H9 (cell line): Measurements from ENCODE around the gene CERS6. TPM values are rescaled to one million over a fixed set of nuclear protein-coding genes. Genes with fewer than 3 reads are reported as not detected.
"Not testable (repeated sequence)": the region's sequence is repeated elsewhere in the genome, so short reads cannot be mapped to it uniquely, and the experiment has no call there.

Experiments used
- DNase-seq: peaks from one replicate; pipeline ENCODE4 v3.0.0-alpha.2; 2017
- H2AFZ ChIP-seq: one replicate; pipeline ENCODE4 v1.6.1; 2013; ENCODE audit warnings: mild to moderate bottlenecking, low read length, control low read depth, moderate library complexity
- H2AK5ac ChIP-seq: 2 replicates; pipeline ENCODE4 v1.6.1; 2013; ENCODE audit warnings: low read length, control low read depth, mixed read lengths; ENCODE audit not compliant: insufficient read length
- H2BK120ac ChIP-seq: one replicate; pipeline ENCODE4 v1.6.1; 2013; ENCODE audit warnings: low read depth, mild to moderate bottlenecking, low read length, control low read depth, inconsistent platforms; ENCODE audit not compliant: poor library complexity, severe bottlenecking
- H2BK12ac ChIP-seq: 2 replicates; pipeline ENCODE4 v1.6.1; 2013; ENCODE audit warnings: low read length, control low read depth, mixed read lengths, low read depth; ENCODE audit not compliant: insufficient read length
- H2BK15ac ChIP-seq: 2 replicates; pipeline ENCODE4 v1.6.1; 2013; ENCODE audit warnings: low read depth, low read length, control low read depth
- H2BK20ac ChIP-seq: one replicate; pipeline ENCODE4 v1.6.1; 2013; ENCODE audit warnings: low read depth, mild to moderate bottlenecking, low read length, control low read depth, inconsistent platforms; ENCODE audit not compliant: poor library complexity, severe bottlenecking
- H2BK5ac ChIP-seq: 2 replicates; pipeline ENCODE4 v1.6.1; 2013; ENCODE audit warnings: low read length, control low read depth, mixed read lengths; ENCODE audit not compliant: insufficient read length
- H3K14ac ChIP-seq: 2 replicates; pipeline ENCODE4 v1.6.1; 2013; ENCODE audit warnings: low read length, control low read depth; ENCODE audit not compliant: insufficient read depth
- H3K18ac ChIP-seq: 2 replicates; pipeline ENCODE4 v1.6.1; 2013; ENCODE audit warnings: low read depth, mild to moderate bottlenecking, mixed read lengths, low read length, control low read depth; ENCODE audit not compliant: insufficient read length
- H3K23ac ChIP-seq: 2 replicates; pipeline ENCODE4 v1.6.1; 2013; ENCODE audit warnings: low read length, control low read depth, mixed read lengths, low read depth; ENCODE audit not compliant: insufficient read length
- H3K23me2 ChIP-seq: 2 replicates; pipeline ENCODE4 v1.6.1; 2013; ENCODE audit warnings: low read depth, mild to moderate bottlenecking, mixed read lengths, low read length, control low read depth; ENCODE audit not compliant: insufficient read length, poor library complexity, severe bottlenecking
- H3K27ac ChIP-seq: 2 replicates; pipeline ENCODE4 v1.5.1; 2013; ENCODE audit warnings: low read length, control low read depth, mixed read lengths, low read depth; ENCODE audit not compliant: insufficient read length
- H3K27me3 ChIP-seq: 2 replicates; pipeline ENCODE4 v1.6.1; 2013; ENCODE audit warnings: low read length, control low read depth, inconsistent platforms; ENCODE audit not compliant: insufficient read depth
- H3K4ac ChIP-seq: 2 replicates; pipeline ENCODE4 v1.6.1; 2013; ENCODE audit warnings: low read depth, mild to moderate bottlenecking, control low read depth, inconsistent platforms, low read length, moderate library complexity
- H3K4me1 ChIP-seq: 2 replicates; pipeline ENCODE4 v1.6.1; 2013; ENCODE audit warnings: low read length, control low read depth, inconsistent platforms; ENCODE audit not compliant: insufficient read depth
- H3K4me2 ChIP-seq: 2 replicates; pipeline ENCODE4 v1.6.1; 2013; ENCODE audit warnings: low read length, control low read depth, mixed read lengths; ENCODE audit not compliant: insufficient read length, insufficient read depth
- H3K56ac ChIP-seq: 2 replicates; pipeline ENCODE4 v1.6.1; 2013; ENCODE audit warnings: low read depth, mild to moderate bottlenecking, mixed read lengths, low read length, control low read depth; ENCODE audit not compliant: insufficient read length
- H3K79me1 ChIP-seq: 2 replicates; pipeline ENCODE4 v1.6.1; 2013; ENCODE audit warnings: low read depth, mild to moderate bottlenecking, moderate library complexity, low read length, control low read depth, inconsistent platforms; ENCODE audit not compliant: insufficient read depth, poor library complexity, severe bottlenecking
- H3K79me2 ChIP-seq: 2 replicates; pipeline ENCODE4 v1.6.1; 2013; ENCODE audit warnings: low read length, control low read depth, inconsistent platforms; ENCODE audit not compliant: insufficient read depth
- H3K9ac ChIP-seq: 2 replicates; pipeline ENCODE4 v1.6.1; 2013; ENCODE audit warnings: low read length, control low read depth, mixed read lengths; ENCODE audit not compliant: insufficient read length; ENCODE audit errors: extremely low read depth
- H3K9me3 ChIP-seq: one replicate; pipeline ENCODE4 v1.6.1; 2013; ENCODE audit warnings: low read depth, low read length, inconsistent platforms; ENCODE audit not compliant: control insufficient read depth
- H3T11ph ChIP-seq: one replicate; pipeline ENCODE4 v1.6.1; 2013; ENCODE audit warnings: mild to moderate bottlenecking, low read length, control low read depth, inconsistent platforms
- H4K20me1 ChIP-seq: one replicate; pipeline ENCODE4 v1.6.1; 2013; ENCODE audit not compliant: control insufficient read depth, insufficient read length, insufficient read depth
- H4K5ac ChIP-seq: 2 replicates; pipeline ENCODE4 v1.6.1; 2013; ENCODE audit warnings: low read depth, mild to moderate bottlenecking, mixed read lengths, low read length, control low read depth; ENCODE audit not compliant: insufficient read length
- H4K8ac ChIP-seq: replicated peaks from 2 replicates; pipeline ENCODE4 v1.6.1; 2013; ENCODE audit warnings: low read length, control low read depth, mixed read lengths, low read depth; ENCODE audit not compliant: insufficient read length
- H4K91ac ChIP-seq: 2 replicates; pipeline ENCODE4 v1.6.1; 2013; ENCODE audit warnings: low read depth, mild to moderate bottlenecking, moderate library complexity, mixed read lengths, low read length, control low read depth; ENCODE audit not compliant: insufficient read length
- H3K27ac Mint-ChIP-seq, 3 experiments: 2 replicates in 2 of 3; 3 replicates in 1 of 3; pipeline ENCODE4 v1.8.0; 2020 to 2021; ENCODE audit warnings: mixed read lengths in 3 of 3, mild to moderate bottlenecking in 1 of 3, moderate library complexity in 1 of 3
- H3K27me3 Mint-ChIP-seq: 2 replicates; pipeline ENCODE4 v1.8.0; 2021; ENCODE audit warnings: low read depth, mild to moderate bottlenecking, moderate library complexity, mixed read lengths
- H3K36me3 Mint-ChIP-seq, 3 experiments: 2 replicates in 2 of 3; 3 replicates in 1 of 3; pipeline ENCODE4 v1.8.0; 2020 to 2021; ENCODE audit warnings: low read depth in 3 of 3, mixed read lengths in 3 of 3; ENCODE audit not compliant: insufficient read depth in 1 of 3
- H3K4me1 Mint-ChIP-seq, 2 experiments: 2 replicates each; pipeline ENCODE4 v1.8.0; 2020; ENCODE audit warnings: mixed read lengths in 2 of 2
- H3K4me3 Mint-ChIP-seq, 2 experiments: 2 replicates in 1 of 2; 3 replicates in 1 of 2; pipeline ENCODE4 v1.8.0; 2020 to 2021; ENCODE audit warnings: mild to moderate bottlenecking in 2 of 2, mixed read lengths in 2 of 2, moderate library complexity in 1 of 2
- H3K9me3 Mint-ChIP-seq, 2 experiments: 2 replicates in 1 of 2; 3 replicates in 1 of 2; pipeline ENCODE4 v1.8.0; 2020; ENCODE audit warnings: mild to moderate bottlenecking in 2 of 2, mixed read lengths in 2 of 2, moderate library complexity in 1 of 2
- CTCF ChIP-seq: fragments of 200-600 bp; sonication (generic); conservative IDR thresholded peaks from 3 replicates; pipeline ENCODE4 v1.8.0; 2021; ENCODE audit warnings: antibody characterized with exemption, mild to moderate bottlenecking
- WGBS: extraction: QIAGEN DNeasy Blood & Tissue Kit; methylation state at CpG from one replicate; pipeline ENCODE4 v1.1.7; 2013; ENCODE audit warnings: missing lambda C conversion rate, low lambda C conversion rate, mixed read lengths; ENCODE audit not compliant: insufficient read length; ENCODE audit errors: extremely low coverage; 5-methylcytosine and 5-hydroxymethylcytosine counted together
- total RNA-seq: library from RNA; stranded (reverse); gene quantifications from 2 replicates; pipeline ENCODE4 v1.2.1, GENCODE V29; 2021

The CERS6 gene
- total RNA-seq, 1 experiment from 2014 or later, result 17.7 TPM

- H4K8ac ChIP-seq, result no peak overlapping the region
- H2BK15ac ChIP-seq, result no peak overlapping the region
- H3K23ac ChIP-seq, result no peak overlapping the region
- no peak overlapping the region for H4K91ac ChIP-seq
- H3K9ac ChIP-seq, result no peak overlapping the region
- H3K4me2 ChIP-seq, result no peak overlapping the region
- Mint-ChIP-seq H3K4me3 (no peak overlapping the region), H3K9me3 (no peaks in the 10 kb centered on the region; a peak in 1 of 5 replicates), H3K27ac (no peak overlapping the region), H3K27me3 (0 out of 2 replicates have a peak, but pooled peaks cover 2% of the 10 kb centered on the region), H3K4me1 (0 out of 4 replicates have a peak, but pooled peaks cover 0 to 2% of the 10 kb centered on the region in 2 experiments), H3K36me3 (no peaks in the 10 kb centered on the region; a peak in 1 of 7 replicates)
- no peaks in the 10 kb centered on the region for H3K4me1 ChIP-seq
- WGBS, result no CpG with 5 or more reads among the region's 5 CpGs
- H3K9me3 ChIP-seq, result no peaks in the 10 kb centered on the region
- no peak overlapping the region for H3K14ac ChIP-seq
- no peak overlapping the region for H2AK5ac ChIP-seq
- H4K20me1 ChIP-seq, result no peaks in the 10 kb centered on the region
- H3K4ac ChIP-seq, result no peak overlapping the region
- H2AFZ ChIP-seq, result no peak overlapping the region
- H3K27me3 ChIP-seq, result no peaks in the 10 kb centered on the region
- no peak overlapping the region for H3K56ac ChIP-seq
- no peak overlapping the region for H2BK120ac ChIP-seq
- no peak overlapping the region for H4K5ac ChIP-seq
- H3K79me1 ChIP-seq, result no peaks in the 10 kb centered on the region
- no peak overlapping the region for H3T11ph ChIP-seq
- H3K23me2 ChIP-seq, result no peaks in the 10 kb centered on the region
- no peak overlapping the region for H2BK12ac ChIP-seq
- no peaks in the 10 kb centered on the region for H3K79me2 ChIP-seq
- H2BK20ac ChIP-seq, result no peak overlapping the region
- no peak for DNase-seq
- TF ChIP-seq CTCF, result no peak
- H2BK5ac ChIP-seq, result no peak overlapping the region
- H3K27ac ChIP-seq, result no peak overlapping the region
- H3K18ac ChIP-seq, result no peak overlapping the region
Measured at GRCh38 chr2:168790226-168790902, 334.3 kb downstream of the CERS6 start.

GRCh38 chr2:168791140-168791539, 335.1 kb downstream of the CERS6 start:
- H2BK12ac ChIP-seq, result not testable (repeated sequence)

More at GRCh38 chr2:168791140-168791539, 335.1 kb downstream of the CERS6 start:
- not testable (repeated sequence) for H3K27me3 Mint-ChIP-seq, H3K36me3 Mint-ChIP-seq, H2BK120ac ChIP-seq, H3K27me3 ChIP-seq, H3K27ac ChIP-seq, H3K56ac ChIP-seq, H3K4me2 ChIP-seq, H3K4ac ChIP-seq, H2AFZ ChIP-seq, H4K20me1 ChIP-seq, H3K9ac ChIP-seq, H4K91ac ChIP-seq, H3K4me1 ChIP-seq, H2BK5ac ChIP-seq, H2BK20ac ChIP-seq, H3K23ac ChIP-seq, H3K27ac Mint-ChIP-seq, H3K79me2 ChIP-seq, H3K4me1 Mint-ChIP-seq, H3K14ac ChIP-seq, H4K8ac ChIP-seq, H4K5ac ChIP-seq, H3K18ac ChIP-seq, H3K4me3 Mint-ChIP-seq, H3K9me3 Mint-ChIP-seq, H3K79me1 ChIP-seq, H3K23me2 ChIP-seq, H3T11ph ChIP-seq, H3K9me3 ChIP-seq, DNase-seq, H2AK5ac ChIP-seq, H2BK15ac ChIP-seq
- no CpG with 5 or more reads among the region's 2 CpGs for WGBS
